Transverse colon (tissue), 4 donors: Measurements from ENCODE around the gene CGRRF1. TPM values are rescaled to one million over a fixed set of nuclear protein-coding genes. Genes with fewer than 3 reads are reported as not detected.

ENCODE experiments used
- DNase-seq: peaks from one replicate; pipeline ENCODE4 v3.0.0-alpha.2; 2019
- H3K27ac ChIP-seq, 4 donors: fragments of 200-600 bp; sonication (generic); 2 replicates each; pipeline ENCODE4 v1.5.1; 2016 to 2018; ENCODE audit warnings: inconsistent platforms in 4 of 4
- H3K27me3 ChIP-seq: fragments of 200-600 bp; sonication (generic); 2 replicates; pipeline ENCODE4 v1.5.1; 2017; ENCODE audit warnings: inconsistent platforms
- H3K36me3 ChIP-seq, 4 donors: fragments of 200-600 bp; sonication (generic); 2 replicates each; pipeline ENCODE4 v1.5.1; 2017 to 2019; ENCODE audit warnings: inconsistent platforms in 4 of 4
- H3K4me1 ChIP-seq, 4 donors: fragments of 200-600 bp; sonication (generic); 2 replicates each; pipeline ENCODE4 v1.5.1; 2017 to 2020; ENCODE audit warnings: inconsistent platforms in 4 of 4
- H3K4me3 ChIP-seq, 4 donors: fragments of 200-600 bp; sonication (generic); 1 replicate in 1 of 4; 2 replicates in 3 of 4; pipeline versions ENCODE4 v1.5.1 to v1.6.1; 2017 to 2019; ENCODE audit warnings: inconsistent platforms in 4 of 4
- H3K9me3 ChIP-seq, 2 donors: fragments of 200-600 bp; sonication (generic); 2 replicates each; pipeline ENCODE4 v1.5.1; 2017 to 2019; ENCODE audit warnings: inconsistent platforms in 2 of 2
- CTCF ChIP-seq, 5 experiments: fragments of 200-600 bp in 3 of 5; fragments of 450-650 bp in 2 of 5; sonication (generic) in 3 of 5; IDR thresholded peaks; 1 replicate in 2 of 5; 2 replicates in 3 of 5; pipeline ENCODE4 v1.5.1; 2016 to 2017; ENCODE audit warnings: antibody characterized with exemption in 5 of 5, inconsistent platforms in 3 of 5, mild to moderate bottlenecking in 2 of 5, moderate library complexity in 1 of 5
- EP300 ChIP-seq: sonication (generic); formaldehyde crosslinking; IDR thresholded peaks from one replicate; pipeline ENCODE4 v1.6.1; 2017; ENCODE audit warnings: antibody characterized with exemption, low read depth
- POLR2A ChIP-seq: fragments of 450-650 bp; IDR thresholded peaks from one replicate; pipeline ENCODE4 v1.6.1; 2016; ENCODE audit warnings: antibody characterized with exemption, mild to moderate bottlenecking, moderate library complexity
- POLR2AphosphoS5 ChIP-seq, 3 donors: sonication (generic); formaldehyde crosslinking; IDR thresholded peaks; one replicate each; pipeline ENCODE4 v1.6.1; 2016; ENCODE audit warnings: antibody characterized with exemption in 3 of 3
- WGBS, 2 donors: methylation state at CpG; one replicate each; pipeline ENCODE4 v1.1.5; 2018; ENCODE audit warnings: low coverage in 1 of 2; 5-methylcytosine and 5-hydroxymethylcytosine counted together
- in situ Hi-C, 4 donors: fragments of 200-750 bp; cut with MboI; loops; one replicate each; pipeline versions ENCODE4 v1.15.0 to v1.15.1; 2017; ENCODE audit warnings: low sequenced_read_pairs in 3 of 4, low pct_ligation_motif_present in 1 of 4, low pct_unique_long_range_greater_than_20kb in 1 of 4
- intact Hi-C: fragments of 100-400 bp; cut with DNase I; formaldehyde crosslinking; loops from one replicate; pipeline ENCODE4 v1.15.1; 2023; ENCODE audit warnings: low total_unique reads
- total RNA-seq, 4 donors: library from RNA; depleted of rRNA; stranded (reverse); fragments of >200 nt; gene quantifications; one replicate each; pipeline ENCODE4 v1.1.0, GENCODE V29; 2016

CGRRF1 gene
- total RNA-seq, 4 donors from 2014 or later = 2.6 to 46.8 (median 18.0) TPM

GRCh38 chr14:54516709-54517108, 7.0 kb downstream of the CGRRF1 start:
- in situ Hi-C loops = no loop called here

DNA sequence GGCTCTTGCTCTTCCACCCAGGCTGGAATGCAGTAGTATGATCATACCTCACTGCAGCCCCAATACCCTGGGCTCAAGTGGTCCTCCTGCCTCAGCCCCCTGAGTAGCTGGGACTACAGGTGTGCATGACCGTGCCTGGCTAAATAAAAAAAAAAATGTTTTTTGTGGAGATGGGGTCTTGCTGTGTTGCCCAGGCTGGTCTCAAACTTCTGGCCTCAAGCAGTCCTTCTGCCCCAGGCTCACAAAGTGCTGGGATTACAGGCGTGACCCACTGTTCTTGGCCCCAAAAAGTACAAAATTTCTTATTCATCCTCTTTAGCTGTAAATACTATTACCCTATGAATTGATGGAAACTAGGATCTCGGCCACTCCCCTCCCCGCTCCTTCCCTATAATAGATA, 14.7 kb downstream of the CGRRF1 start:
- in situ Hi-C loops (no loop called here), intact Hi-C loops (no loop called here)
- H3K9me3 ChIP-seq = no peaks in the 10 kb centered on the region
- H3K4me1 ChIP-seq = peaks cover 0 to 8% (median 1%) of the 10 kb centered on the region in 4 donors
- no peaks in the 10 kb centered on the region for H3K27me3 ChIP-seq
- no peak overlapping the region for H3K27ac ChIP-seq
- peaks cover 0 to 20% (median 6%) of the 10 kb centered on the region in 4 donors for H3K36me3 ChIP-seq
- TF ChIP-seq EP300 (no peak), POLR2AphosphoS5 (IDR thresholded peaks at IDR 0.05) (no peak), CTCF (IDR thresholded peaks at IDR 0.05) (no peak), POLR2A (no peak)
- no peak for DNase-seq
- 94 to 100% methylated on average over 1 to 4 of the region's 4 CpGs for WGBS, 2 donors
- H3K4me3 ChIP-seq = no peak overlapping the region

More at GRCh38 chr14:54516709-54517108, 7.0 kb downstream of the CGRRF1 start:
- no peak for DNase-seq
- Histone ChIP-seq H3K4me3 (no peak overlapping the region), H3K36me3 (peaks cover 0 to 14% (median 0%) of the 10 kb centered on the region in 4 donors), H3K27me3 (no peaks in the 10 kb centered on the region), H3K4me1 (peaks cover 0 to 8% (median 0%) of the 10 kb centered on the region in 4 donors), H3K9me3 (peaks cover 0 to 12% of the 10 kb centered on the region in 2 donors), H3K27ac (no peak overlapping the region)
- 97 to 100% methylated on average over 1 of the region's 1 CpG for WGBS, 2 donors
- intact Hi-C loops = no loop called here
- TF ChIP-seq POLR2A (no peak), EP300 (no peak), POLR2AphosphoS5 (IDR thresholded peaks at IDR 0.05) (no peak), CTCF (IDR thresholded peaks at IDR 0.05) (no peak)

- H3K9me3 ChIP-seq = no peaks in the 10 kb centered on the region
- no peak for TF ChIP-seq POLR2A
- peaks cover 0 to 8% (median 3%) of the 10 kb centered on the region in 4 donors for H3K36me3 ChIP-seq
- H3K4me1 ChIP-seq = peaks cover 0 to 16% (median 4%) of the 10 kb centered on the region in 4 donors
- DNase-seq = no peak
- peak overlapping the region in 1 of 4 donors; percentile 12 for H3K27ac ChIP-seq
- H3K4me3 ChIP-seq = no peak overlapping the region
- intact Hi-C loops = no loop called here
- no peaks in the 10 kb centered on the region for H3K27me3 ChIP-seq
- 81 to 84% methylated on average over 2 of the region's 2 CpGs for WGBS, 2 donors
- in situ Hi-C loops = no loop called here
These were observed 19.3 kb downstream of the CGRRF1 start for GRCh38 chr14:54528973-54529372.

- in situ Hi-C loops = no loop called here
- Histone ChIP-seq H3K36me3 (peaks cover 0 to 5% (median 1%) of the 10 kb centered on the region in 4 donors), H3K27me3 (no peaks in the 10 kb centered on the region), H3K4me1 (peaks cover 0 to 16% (median 4%) of the 10 kb centered on the region in 4 donors), H3K9me3 (no peaks in the 10 kb centered on the region), H3K4me3 (no peak overlapping the region), H3K27ac (peak overlapping the region in 1 of 4 donors; percentile 12)
- intact Hi-C loops = no loop called here
- WGBS, 2 donors = 37 to 42% methylated on average over 1 of the region's 1 CpG
- peak; percentile 58 for DNase-seq
- TF ChIP-seq EP300 (no peak), CTCF (IDR thresholded peaks at IDR 0.05) (no peak), POLR2A (no peak), POLR2AphosphoS5 (IDR thresholded peaks at IDR 0.05) (no peak)
These were observed 20.1 kb downstream of the CGRRF1 start for GRCh38 chr14:54529811-54530210.
